Muscle layer of duodenum (tissue), 2 donors: Measurements from ENCODE around the gene KRTAP10-11.
"Not testable (repeated sequence)": the region's sequence is repeated elsewhere in the genome, so short reads cannot be mapped to it uniquely, and the experiment has no call there.

Experiments used
- H3K27ac ChIP-seq: one replicate; pipeline ENCODE4 v1.7.0; 2013; ENCODE audit warnings: mild to moderate bottlenecking, low read length
- H3K27me3 ChIP-seq: one replicate; pipeline ENCODE4 v1.7.0; 2013; ENCODE audit warnings: low read depth, mild to moderate bottlenecking, control low read depth, low read length
- H3K36me3 ChIP-seq, 2 donors: one replicate each; pipeline ENCODE4 v1.7.0; 2013; ENCODE audit warnings: low read length in 2 of 2, control low read depth in 1 of 2, mild to moderate bottlenecking in 1 of 2; ENCODE audit not compliant: insufficient read depth in 2 of 2, control insufficient read depth in 1 of 2
- H3K4me1 ChIP-seq, 2 donors: one replicate each; pipeline ENCODE4 v1.7.0; 2013; ENCODE audit warnings: low read length in 2 of 2, mild to moderate bottlenecking in 2 of 2, control low read depth in 1 of 2, moderate library complexity in 1 of 2; ENCODE audit not compliant: insufficient read depth in 2 of 2, control insufficient read depth in 1 of 2
- H3K4me3 ChIP-seq, 2 donors: one replicate each; pipeline ENCODE4 v1.7.0; 2013; ENCODE audit warnings: low read length in 2 of 2, low read depth in 1 of 2, mild to moderate bottlenecking in 1 of 2
- H3K9me3 ChIP-seq, 2 donors: one replicate each; pipeline ENCODE4 v1.7.0; 2013; ENCODE audit warnings: low read length in 2 of 2, control low read depth in 1 of 2, mild to moderate bottlenecking in 1 of 2; ENCODE audit not compliant: control insufficient read depth in 1 of 2
- donor health status: healthy.

The KRTAP10-11 gene

GRCh38 chr21:44681152-44681551 lies 34.9 kb downstream of the KRTAP10-11 start:
- Histone ChIP-seq H3K36me3 (no peaks in the 10 kb centered on the region), H3K27me3 (no peaks in the 10 kb centered on the region), H3K9me3 (peaks cover 0 to 2% of the 10 kb centered on the region in 2 donors), H3K4me3 (no peak overlapping the region), H3K27ac (no peak overlapping the region), H3K4me1 (no peaks in the 10 kb centered on the region)

- H3K4me1 ChIP-seq: no peaks in the 10 kb centered on the region
- H3K36me3 ChIP-seq: no peaks in the 10 kb centered on the region
- H3K4me3 ChIP-seq: no peak within 1 kb of the TSS
- H3K9me3 ChIP-seq: peaks cover 0 to 2% of the 10 kb centered on the region in 2 donors
- no peak within 1 kb of the TSS for H3K27ac ChIP-seq
- H3K27me3 ChIP-seq: no peaks in the 10 kb centered on the region
Observed at GRCh38 chr21:44681861-44682579, 35.8 kb downstream of the KRTAP10-11 start, which contains the start of gene KRTAP12-1. TSS of gene KRTAP12-1 (minus strand) at chr21:44682163. CDS start at chr21:44682123, 40 bp downstream.

- H3K9me3 ChIP-seq: peaks cover 0 to 2% of the 10 kb centered on the region in 2 donors
Observed at GRCh38 chr21:44682580-44683151, 36.5 kb downstream of the KRTAP10-11 start.

DNA sequence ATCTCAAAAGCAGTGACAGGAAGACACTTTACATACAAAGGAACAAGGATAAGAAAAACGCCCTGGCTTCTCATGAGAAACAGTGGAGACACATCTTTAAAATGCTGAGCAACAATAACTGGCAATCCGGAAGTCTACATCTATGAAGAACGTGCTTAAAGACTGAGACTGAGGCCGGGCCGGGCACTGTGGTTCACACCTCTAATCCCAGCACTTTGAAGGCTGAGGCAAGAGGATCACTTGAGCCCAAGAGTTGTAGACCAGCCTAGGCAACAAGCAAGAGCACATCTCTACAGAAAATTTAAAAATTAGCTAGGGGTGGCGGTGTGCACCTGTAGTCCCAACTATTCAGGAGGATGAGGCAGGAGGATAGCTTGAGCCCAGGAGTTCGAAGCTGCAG lies 37.9 kb downstream of the KRTAP10-11 start:
- peaks cover 0 to 2% of the 10 kb centered on the region in 2 donors for H3K9me3 ChIP-seq
- no peaks in the 10 kb centered on the region for H3K36me3 ChIP-seq
- H3K27me3 ChIP-seq: no peaks in the 10 kb centered on the region
- H3K27ac ChIP-seq: no peak overlapping the region
- H3K4me3 ChIP-seq: no peak overlapping the region
- no peaks in the 10 kb centered on the region for H3K4me1 ChIP-seq

More at GRCh38 chr21:44682580-44683151, 36.5 kb downstream of the KRTAP10-11 start:
- Histone ChIP-seq H3K4me1 (no peaks in the 10 kb centered on the region), H3K27ac (no peak overlapping the region), H3K36me3 (no peaks in the 10 kb centered on the region), H3K27me3 (no peaks in the 10 kb centered on the region), H3K4me3 (no peak overlapping the region)

DNA sequence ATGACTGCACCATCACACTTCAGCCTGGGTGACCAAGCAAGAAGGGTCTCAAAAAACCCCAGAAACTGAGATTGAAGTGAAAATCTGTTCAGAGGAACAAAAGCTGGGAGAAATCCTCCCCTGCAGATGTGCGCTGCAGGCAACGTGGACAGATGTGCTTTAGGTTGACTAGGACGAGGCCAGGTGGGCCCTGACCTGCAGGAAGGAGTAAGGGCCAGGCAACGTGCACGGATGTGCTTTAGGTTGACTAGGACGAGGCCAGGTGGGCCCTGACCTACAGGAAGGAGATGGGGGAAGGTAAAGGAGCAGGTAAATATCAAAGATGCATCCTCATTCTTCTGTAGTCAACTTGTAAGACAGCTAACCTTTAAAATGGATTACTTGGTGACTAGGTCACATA lies 38.3 kb downstream of the KRTAP10-11 start:
- no peaks in the 10 kb centered on the region for H3K27me3 ChIP-seq
- no peak overlapping the region for H3K4me3 ChIP-seq
- peaks cover 0 to 2% of the 10 kb centered on the region in 2 donors for H3K9me3 ChIP-seq
- H3K36me3 ChIP-seq: no peaks in the 10 kb centered on the region
- no peaks in the 10 kb centered on the region for H3K4me1 ChIP-seq
- no peak overlapping the region for H3K27ac ChIP-seq

DNA sequence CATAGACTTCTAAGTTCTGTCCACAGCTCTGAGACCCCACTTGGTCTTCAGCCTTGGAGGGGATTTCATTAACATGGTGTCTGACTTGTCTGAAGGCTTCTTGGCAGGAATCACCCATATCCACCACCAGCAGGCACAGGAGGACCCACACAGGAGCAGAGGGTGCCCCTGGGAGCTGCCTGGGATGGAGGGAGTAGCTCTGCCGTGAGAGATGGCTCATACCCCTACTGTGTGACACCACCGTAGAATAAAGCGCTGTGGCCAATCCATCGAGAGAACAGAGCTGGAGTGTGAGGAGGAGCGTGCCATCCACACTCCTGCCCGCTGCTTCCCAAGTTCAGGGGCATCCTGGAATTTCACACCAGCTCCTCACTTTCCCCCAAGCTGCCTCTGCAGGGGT lies 38.8 kb downstream of the KRTAP10-11 start:
- not testable (repeated sequence) for H3K27ac ChIP-seq

GRCh38 chr21:44686000-44686781 lies 40.0 kb downstream of the KRTAP10-11 start:
- no peak overlapping the region for H3K4me3 ChIP-seq
- no peaks in the 10 kb centered on the region for H3K4me1 ChIP-seq
- no peak overlapping the region for H3K27ac ChIP-seq
- H3K27me3 ChIP-seq: no peaks in the 10 kb centered on the region
- H3K9me3 ChIP-seq: peaks cover 0 to 5% of the 10 kb centered on the region in 2 donors
- no peaks in the 10 kb centered on the region for H3K36me3 ChIP-seq

More for the DNA sequence above, 38.8 kb downstream of the KRTAP10-11 start:
- not testable (repeated sequence) for H3K4me3 ChIP-seq, H3K9me3 ChIP-seq, H3K4me1 ChIP-seq, H3K27me3 ChIP-seq, H3K36me3 ChIP-seq

DNA sequence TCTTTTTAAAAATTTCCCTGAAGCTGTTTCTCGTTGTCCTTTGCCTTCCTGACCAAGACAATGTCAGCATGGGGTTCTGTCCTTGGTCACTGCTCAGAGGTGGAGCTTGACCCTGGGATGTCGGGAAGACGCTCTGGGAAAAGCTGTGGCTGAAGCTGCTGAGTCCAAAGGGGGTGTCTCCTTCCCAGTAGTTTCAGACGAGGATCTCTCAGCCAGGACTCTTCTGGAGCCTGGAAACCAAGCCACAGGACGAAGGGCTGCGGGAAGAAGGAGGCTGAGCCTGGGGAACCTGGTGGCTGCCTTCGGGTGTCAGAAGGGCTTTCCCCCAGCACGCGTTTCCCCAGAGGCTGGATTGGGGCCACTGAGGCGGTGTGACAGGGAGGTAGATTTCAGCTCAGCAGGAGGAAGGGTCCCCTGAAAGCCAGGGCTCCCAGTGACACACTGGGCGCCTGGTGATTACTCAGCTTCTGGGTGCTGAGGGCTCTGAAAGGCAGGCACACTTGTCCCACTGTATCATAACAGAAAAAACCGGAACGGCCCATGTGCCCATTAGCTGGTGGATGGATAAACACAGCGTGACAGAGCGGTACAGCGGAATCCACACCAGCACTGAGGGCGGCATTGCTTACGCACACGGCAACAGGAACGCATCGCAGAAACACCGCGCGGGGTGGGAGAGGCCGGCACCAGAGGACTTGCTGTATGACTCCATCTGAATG lies 40.8 kb downstream of the KRTAP10-11 start:
- H3K4me3 ChIP-seq: no peak overlapping the region
- H3K9me3 ChIP-seq: peaks cover 0 to 7% of the 10 kb centered on the region in 2 donors
- H3K36me3 ChIP-seq: no peaks in the 10 kb centered on the region
- no peaks in the 10 kb centered on the region for H3K27me3 ChIP-seq
- no peak overlapping the region for H3K27ac ChIP-seq
- H3K4me1 ChIP-seq: no peaks in the 10 kb centered on the region

- H3K27ac ChIP-seq: no peak overlapping the region
- H3K27me3 ChIP-seq: no peaks in the 10 kb centered on the region
- H3K36me3 ChIP-seq: no peaks in the 10 kb centered on the region
- H3K9me3 ChIP-seq: peaks cover 2 to 10% of the 10 kb centered on the region in 2 donors
- H3K4me1 ChIP-seq: no peaks in the 10 kb centered on the region
- H3K4me3 ChIP-seq: no peak overlapping the region
Observed at GRCh38 chr21:44687671-44688070, 41.5 kb downstream of the KRTAP10-11 start.

GRCh38 chr21:44689740-44690139 lies 43.5 kb downstream of the KRTAP10-11 start:
- not testable (repeated sequence) for H3K27me3 ChIP-seq

GRCh38 chr21:44691686-44692085 lies 45.5 kb downstream of the KRTAP10-11 start:
- Histone ChIP-seq H3K9me3 (peaks cover 4 to 23% of the 10 kb centered on the region in 2 donors), H3K36me3 (no peaks in the 10 kb centered on the region), H3K4me3 (no peak overlapping the region), H3K27ac (no peak overlapping the region), H3K4me1 (no peaks in the 10 kb centered on the region), H3K27me3 (no peaks in the 10 kb centered on the region)

More at GRCh38 chr21:44689740-44690139, 43.5 kb downstream of the KRTAP10-11 start:
- not testable (repeated sequence) for H3K36me3 ChIP-seq, H3K4me3 ChIP-seq, H3K4me1 ChIP-seq, H3K27ac ChIP-seq
- peaks cover 4 to 25% of the 10 kb centered on the region in 2 donors for H3K9me3 ChIP-seq
